T-helper 1 cell treated with Interleukin-12 subunit alpha and Interleukin-12 subunit beta and Interleukin-4 antibody, amounts not matched to agents 30 ng/mL and 1 ng/mL, for 36 hours (primary cell): ENCODE data around the gene RFFL. TPM values are rescaled to one million over a fixed set of nuclear protein-coding genes. Genes with fewer than 3 reads are reported as not detected.

Experiments
- intact Hi-C: fragments of 100-400 bp; cut with micrococcal nuclease; formaldehyde crosslinking; loops from one replicate; pipeline ENCODE4 v1.15.1; 2024
- total RNA-seq: library from RNA; stranded (reverse); gene quantifications from 2 replicates; pipeline ENCODE4 v1.2.3, GENCODE V29; 2022

Gene RFFL
- total RNA-seq, 1 donor from 2014 or later = 80.2 TPM

DNA sequence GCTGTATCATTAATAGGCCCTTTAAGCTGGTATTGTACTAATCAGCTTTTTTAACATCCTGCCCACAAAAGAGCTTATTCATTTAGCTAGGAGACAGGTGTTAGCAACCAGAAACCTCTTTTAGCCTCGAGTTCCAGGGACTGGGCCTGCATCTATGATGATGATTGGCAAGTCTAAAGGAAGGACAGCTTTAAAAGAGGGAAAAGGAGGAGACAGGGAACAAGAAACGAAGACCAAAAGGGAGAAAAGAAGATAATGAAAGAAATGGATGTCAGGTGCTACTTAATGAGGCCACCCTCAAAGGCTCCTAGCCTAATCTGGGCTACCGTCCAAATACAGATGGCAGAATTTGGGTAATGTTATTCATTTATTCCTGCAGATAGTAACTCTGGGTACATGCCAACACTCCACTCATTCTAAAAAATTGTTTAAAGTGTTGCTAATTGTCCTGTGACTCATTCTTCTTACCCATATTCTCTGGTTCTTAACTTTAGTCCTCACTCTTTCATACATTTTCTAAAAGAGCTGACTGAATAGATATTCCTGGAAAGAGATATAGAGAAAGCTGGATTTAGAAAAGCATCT lies 18.7 kb upstream of the RFFL start:
- intact Hi-C loops = no loop called here

- intact Hi-C loops = loop anchor here (1.0 to 2.0 kb wide), 3 partner anchors 8 to 59 kb away; partner anchors contain the start of gene RFFL
Measured at GRCh38 chr17:35081638-35082037, 18.1 kb upstream of the RFFL start.

GRCh38 chr17:35080536-35080935 lies 17.0 kb upstream of the RFFL start:
- intact Hi-C loops = loop anchor here (1.0 to 2.0 kb wide), 3 partner anchors 8 to 58 kb away; partner anchors contain the start of gene RFFL

DNA sequence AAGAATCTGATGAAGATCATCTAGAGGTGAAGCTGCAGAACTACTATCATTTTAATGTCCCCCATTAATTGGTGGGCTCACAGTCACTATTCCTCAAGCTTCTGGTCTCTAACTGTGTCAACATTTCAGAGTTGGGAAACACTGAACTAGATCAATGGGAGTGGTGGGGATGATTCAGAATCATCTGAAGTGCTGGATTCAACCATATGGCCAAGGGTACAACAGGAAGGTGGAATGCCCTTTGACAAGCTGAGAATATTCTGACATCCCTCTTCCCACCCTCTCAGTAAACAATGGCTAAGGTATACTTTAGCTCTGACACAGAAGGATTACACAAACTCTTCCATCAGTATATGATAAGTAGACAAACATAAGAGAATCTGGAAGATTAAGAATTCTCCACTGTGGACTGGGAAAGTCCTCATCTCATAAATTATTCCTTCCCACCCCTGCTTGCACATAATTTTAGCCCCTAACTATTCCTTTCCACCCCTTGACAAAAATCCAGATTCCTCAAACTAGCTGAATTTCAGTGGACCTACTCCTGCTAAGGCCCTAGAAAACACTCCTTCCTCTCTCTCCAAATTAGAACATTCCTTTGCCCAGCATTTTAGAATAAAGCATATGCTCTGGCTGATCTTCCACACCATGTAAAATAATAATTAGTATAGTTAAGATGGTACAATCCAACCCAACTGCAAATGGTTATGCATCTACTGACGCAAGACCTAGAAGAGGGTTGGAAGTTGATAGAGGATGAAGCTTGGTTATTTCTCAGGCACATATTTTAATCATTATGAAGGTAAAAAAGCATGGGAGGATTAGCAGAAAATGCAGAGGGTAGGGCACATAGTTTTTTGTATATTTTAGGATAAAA lies 16.3 kb upstream of the RFFL start:
- intact Hi-C loops = loop anchor here (1.0 to 2.0 kb wide), 3 partner anchors 9 to 57 kb away; partner anchors contain the start of gene RFFL

- intact Hi-C loops = no loop called here
Measured at GRCh38 chr17:35076874-35077273, 13.4 kb upstream of the RFFL start.

DNA sequence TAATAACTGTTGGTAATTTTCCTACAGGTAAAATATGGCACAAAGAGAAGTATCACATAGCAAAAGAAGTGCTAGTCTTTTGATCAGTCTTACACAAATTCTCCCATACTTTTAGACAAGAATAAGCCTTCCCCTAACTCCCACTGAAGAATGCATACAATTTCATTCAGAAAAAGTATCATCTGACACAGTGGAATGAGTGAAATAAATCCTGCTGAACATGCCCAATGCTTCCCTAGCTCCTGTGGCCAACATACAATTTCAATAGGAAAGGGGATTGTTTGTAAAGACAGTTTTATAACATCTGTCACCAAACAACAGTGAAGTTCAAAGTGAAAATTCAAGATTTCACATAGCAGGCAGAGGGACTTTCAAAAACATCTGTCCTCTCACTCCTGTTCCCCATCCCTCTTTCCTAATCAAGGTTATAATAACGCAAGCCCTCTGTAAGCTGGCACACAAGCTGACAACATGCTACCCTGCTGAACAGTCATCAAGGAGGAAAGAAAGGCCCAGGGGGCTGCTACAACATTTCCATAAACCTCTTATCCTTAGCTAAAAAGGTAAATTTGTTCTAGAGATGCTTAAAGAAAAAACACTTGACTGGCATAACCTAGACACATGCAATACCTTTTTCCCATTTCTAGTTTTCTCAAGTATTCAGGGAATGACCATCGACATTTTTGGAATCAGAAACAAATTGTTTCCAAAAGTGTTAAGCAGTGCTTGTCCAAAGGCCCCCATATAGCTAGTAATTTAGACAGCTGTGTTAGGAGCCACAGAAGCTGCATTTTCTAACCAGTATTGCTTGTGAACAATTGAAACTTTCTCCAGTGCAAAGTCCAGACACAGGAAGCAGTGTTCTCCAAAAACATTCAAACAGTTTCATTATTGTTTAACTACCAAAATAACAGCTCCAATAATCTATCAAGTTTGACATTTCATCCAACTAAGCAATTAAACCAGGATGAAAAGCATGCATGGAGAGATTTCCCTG lies 11.5 kb upstream of the RFFL start:
- intact Hi-C loops = no loop called here

- intact Hi-C loops = loop anchor here (1.0 kb wide), 2 partner anchors 7 to 11 kb away; partner anchors contain the start of gene RFFL
Measured at GRCh38 chr17:35073991-35074627, 10.6 kb upstream of the RFFL start.

DNA sequence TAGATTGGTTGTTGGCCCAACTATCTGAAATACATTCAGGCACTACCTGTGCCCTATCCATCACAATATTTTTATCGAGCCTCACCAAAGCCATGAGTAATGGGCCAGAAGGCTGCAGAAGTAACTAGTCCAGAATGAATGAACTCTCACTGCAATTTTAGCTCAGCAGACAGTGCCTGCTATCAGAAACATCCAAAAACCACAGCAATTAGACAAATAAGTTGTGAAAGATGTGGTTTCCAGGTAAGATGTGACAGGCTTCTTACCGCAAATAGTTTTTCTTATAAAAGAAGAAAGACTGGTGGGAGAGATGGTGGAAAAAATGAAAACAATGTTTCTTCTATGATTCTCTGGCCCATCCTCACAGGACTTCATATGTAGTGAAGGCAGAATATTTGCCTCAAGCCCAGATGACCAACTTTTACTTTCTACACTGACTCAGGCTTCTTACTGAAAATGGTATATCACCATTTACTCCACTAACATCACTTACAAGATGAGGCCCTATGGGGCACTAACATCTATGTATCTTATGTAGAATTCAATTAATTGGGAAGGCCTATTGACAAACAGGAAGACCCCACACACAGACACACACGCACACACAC lies 9.8 kb upstream of the RFFL start:
- intact Hi-C loops = loop anchor here (1.0 kb wide), 2 partner anchors 8 to 10 kb away; partner anchors contain the start of gene RFFL

- intact Hi-C loops = no loop called here
Measured at GRCh38 chr17:35069311-35069710, 5.8 kb upstream of the RFFL start.

DNA sequence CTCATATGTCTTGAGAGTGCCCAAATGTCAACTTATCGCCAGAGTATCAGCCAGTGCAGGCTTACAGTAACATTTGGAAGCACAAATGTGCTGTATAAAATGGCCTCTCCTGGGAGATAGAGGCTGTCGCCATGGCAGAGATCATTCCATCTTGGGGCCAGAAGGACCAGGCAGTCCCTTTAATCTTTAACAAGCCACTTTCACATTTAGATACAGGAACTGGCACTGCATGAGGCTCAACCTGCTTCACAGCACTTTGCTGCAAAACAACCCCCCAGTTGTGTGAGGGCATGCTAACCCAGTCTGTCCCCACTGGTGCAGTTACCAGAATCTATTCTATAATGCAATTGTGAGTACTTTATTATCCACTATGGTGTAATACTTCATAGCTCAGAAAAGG lies 4.7 kb upstream of the RFFL start:
- intact Hi-C loops = no loop called here

- intact Hi-C loops = no loop called here
Measured at GRCh38 chr17:35065880-35066279, 2.4 kb upstream of the RFFL start.

DNA sequence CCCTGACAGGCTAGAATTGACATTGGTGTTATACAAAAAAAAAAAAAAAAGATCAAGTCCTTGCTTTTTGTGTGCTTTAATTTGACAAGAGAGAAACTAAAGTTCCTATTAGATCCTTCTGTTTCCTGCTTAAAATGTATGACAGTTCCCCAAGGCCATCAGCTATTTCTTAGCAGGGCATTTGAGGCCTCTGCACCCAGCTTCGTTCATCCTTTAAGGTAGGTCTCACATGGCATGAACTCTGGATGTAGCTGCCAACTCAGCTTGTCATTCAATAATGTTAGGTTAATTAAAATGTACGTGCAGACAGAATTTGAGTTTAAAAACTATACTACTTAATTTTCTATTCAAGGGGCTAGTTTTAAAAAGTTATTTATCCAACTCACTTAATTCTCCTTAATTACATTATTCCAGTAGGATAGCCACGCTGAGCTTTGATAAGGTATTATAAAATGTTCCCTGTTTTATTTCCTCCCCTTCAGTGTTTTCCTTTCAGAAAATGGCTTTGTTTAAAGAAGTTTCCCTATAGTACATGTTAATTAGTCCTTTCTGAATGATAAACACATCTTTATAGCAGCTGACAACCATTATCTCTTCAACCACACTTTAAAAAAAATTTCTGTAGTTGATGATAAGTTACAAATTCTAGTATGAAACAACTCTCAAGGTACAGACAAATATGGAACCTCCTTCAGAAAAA lies 1.2 kb upstream of the RFFL start:
- intact Hi-C loops = loop anchor here (5.0 kb wide), 1 partner anchor 473 kb away; the partner anchor contains the start of gene SLFN12L

- intact Hi-C loops = loop anchor here (2.0 to 5.0 kb wide), 4 partner anchors 18 to 524 kb away; partner anchors contain the start of genes AP2B1, RAD51D and SLFN12L
Measured at GRCh38 chr17:35062308-35062707, 1.2 kb downstream of the RFFL start.

DNA sequence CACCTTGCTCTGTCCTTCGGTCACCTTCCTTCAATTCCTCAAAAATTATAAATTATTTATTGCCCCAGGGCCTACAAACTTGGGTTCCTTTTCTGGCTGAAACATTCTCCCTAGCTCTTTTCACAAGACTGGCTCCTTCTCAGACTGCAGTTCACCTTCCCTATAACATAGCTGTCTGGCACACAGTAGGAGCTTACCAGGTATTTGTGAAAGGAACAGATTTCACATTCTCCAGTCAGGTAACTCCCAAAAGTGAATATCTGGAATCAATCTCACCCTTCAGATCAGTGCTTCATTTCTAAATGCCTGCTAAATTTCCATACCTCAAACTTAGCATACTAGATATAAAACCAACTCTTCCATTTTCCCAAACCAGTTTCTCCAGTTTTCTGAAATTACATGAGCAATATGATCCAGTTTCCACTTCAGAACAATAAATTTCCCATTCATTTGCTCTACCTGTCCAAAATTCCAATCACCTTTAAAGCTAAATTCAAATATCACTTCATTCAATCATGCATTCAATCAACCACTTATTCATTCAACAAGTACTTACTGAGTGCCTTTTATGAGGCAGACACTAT lies 6.1 kb downstream of the RFFL start:
- intact Hi-C loops = no loop called here

GRCh38 chr17:35056013-35056412 lies 7.5 kb downstream of the RFFL start:
- intact Hi-C loops = no loop called here

- intact Hi-C loops = loop anchor here (5.0 kb wide), 1 partner anchor 676 kb away; no protein-coding TSS in a partner anchor
Measured at GRCh38 chr17:35053204-35053603, 10.3 kb downstream of the RFFL start.

- intact Hi-C loops = loop anchor here (5.0 kb wide), 1 partner anchor 675 kb away; no protein-coding TSS in a partner anchor
Measured at GRCh38 chr17:35052780-35053179, 10.7 kb downstream of the RFFL start.

DNA sequence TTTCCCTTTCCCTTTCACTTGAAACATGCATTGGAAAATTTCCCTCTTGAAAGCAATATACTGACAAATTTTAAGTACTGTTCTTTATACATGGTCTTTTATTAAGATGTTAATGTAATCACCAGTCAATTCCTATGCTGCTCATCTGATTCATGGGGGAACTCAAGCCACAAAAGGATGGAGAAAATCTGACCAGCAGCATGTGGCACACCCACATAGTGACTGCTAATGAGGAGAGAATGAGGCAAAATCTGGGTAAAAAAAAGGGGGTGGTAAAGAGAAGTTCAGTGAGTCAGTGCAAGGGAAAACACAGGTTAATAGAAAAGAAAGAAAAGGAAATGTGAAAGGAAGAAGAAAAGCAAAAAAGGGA lies 11.3 kb downstream of the RFFL start:
- intact Hi-C loops = loop anchor here (5.0 kb wide), 1 partner anchor 675 kb away; no protein-coding TSS in a partner anchor
